Heart right ventricle (tissue), 16 donors: ENCODE data around the gene TMTC2. TPM values are rescaled to one million over a fixed set of nuclear protein-coding genes. Genes with fewer than 3 reads are reported as not detected.

Experiments
- ATAC-seq, 8 donors: fragments of 200-7000 bp; cut with Tn5 transposase; one replicate each; pipeline ENCODE4 v1.9.1; 2020; ENCODE audit warnings: mild to moderate bottlenecking in 8 of 8, moderate library complexity in 8 of 8, moderate number of reproducible peaks in 1 of 8
- DNase-seq, 2 donors: peaks; one replicate each; pipeline ENCODE4 v3.0.0-alpha.2; 2020
- H3K27ac ChIP-seq, 10 donors: fragments of 200-600 bp; sonication (generic) in 2 of 10; one replicate each; pipeline versions ENCODE4 v1.5.0 to v1.8.0; 2020 to 2022; ENCODE audit warnings: mild to moderate bottlenecking in 3 of 10
- H3K27me3 ChIP-seq, 7 donors: fragments of 200-600 bp; one replicate each; pipeline ENCODE4 v1.8.0; 2021 to 2022; ENCODE audit warnings: mild to moderate bottlenecking in 2 of 7
- H3K36me3 ChIP-seq, 9 donors: fragments of 200-600 bp; sonication (generic) in 1 of 9; one replicate each; pipeline versions ENCODE4 v1.5.0 to v1.8.0; 2020 to 2022; ENCODE audit warnings: mild to moderate bottlenecking in 2 of 9
- H3K4me1 ChIP-seq, 9 donors: fragments of 200-600 bp; sonication (generic) in 1 of 9; one replicate each; pipeline versions ENCODE4 v1.5.0 to v1.8.0; 2020 to 2022; ENCODE audit warnings: mild to moderate bottlenecking in 4 of 9
- H3K4me3 ChIP-seq, 10 donors: fragments of 200-600 bp; sonication (generic) in 2 of 10; one replicate each; pipeline versions ENCODE4 v1.5.0 to v1.8.0; 2020 to 2022; ENCODE audit warnings: mild to moderate bottlenecking in 7 of 10, moderate library complexity in 2 of 10
- H3K9me3 ChIP-seq, 11 donors: fragments of 200-600 bp in 10 of 11; sonication (generic) in 2 of 11; one replicate each; pipeline versions ENCODE4 v1.5.0 to v1.8.0; 2013 to 2022; ENCODE audit warnings: mild to moderate bottlenecking in 2 of 11, control low read depth in 1 of 11, moderate library complexity in 1 of 11
- CTCF ChIP-seq, 9 donors: fragments of 200-600 bp; sonication (generic) in 2 of 9; IDR thresholded peaks; one replicate each; pipeline versions ENCODE4 v1.5.0 to v1.8.0; 2021 to 2022; ENCODE audit warnings: antibody characterized with exemption in 9 of 9, mild to moderate bottlenecking in 5 of 9, moderate library complexity in 1 of 9
- WGBS, 2 donors: extraction: QIAGEN DNeasy Blood & Tissue Kit; methylation state at CpG; one replicate each; pipeline ENCODE4 v1.1.7; 2013; ENCODE audit warnings: inconsistent platforms in 1 of 2; 5-methylcytosine and 5-hydroxymethylcytosine counted together
- intact Hi-C, 10 donors: fragments of 100-400 bp; cut with DNase I; formaldehyde crosslinking; loops; one replicate each; pipeline versions ENCODE4 v1.11.1 to v1.14.2; 2022
- polyA plus RNA-seq, 2 donors: library from polyadenylated mRNA; stranded (reverse); fragments of 200-250 nt; gene quantifications; one replicate each; pipeline ENCODE4 v1.2.3, GENCODE V29; 2013
- total RNA-seq, 10 donors: library from RNA; stranded (reverse); fragmentation: NEBNext Ultra II Directional in 3 of 10; extraction: Animal tissue kit (Norgen Biotek cat#: 25700) in 3 of 10; gene quantifications; one replicate each; pipeline versions ENCODE4 v1.2.1 to v1.2.4, GENCODE V29; 2021 to 2023
- donor health status: Arrhythmogenic right ventricular cardiomyopathy.
- donor health status: ischemic (EF 13 %, LVEDD 7.1; RV severe dilation, severe dysfunction).
- donor health status: healthy with polysubstance abuse.
- donor health status: DM: no; HTN: yes; CAD: no.
- donor health status: DM: no; HTN: no; CAD: no.
- donor health status: ischemic (EF 25% LVEDD 6.9; RV normal size, moderate dysfunction).
- donor health status: ischemic (EF 25% LVEDD 5.7; RV mildly dilated, moderate dysfunction).
- donor health status: healthy.
- donor health status: DM: yes; HTN: yes; CAD: no.
- donor health status: Ischemic cardiomyopathy.
- donor health status: ischemic (EF 35%, LVEDD 5.7; RV mildly dilated, moderate dysfunction).
- donor health status: nonischemic (EF 11% LVEDD 7.7; RV severe dilation, severe dysfunction).
- donor health status: DM: yes; HTN: yes; CAD: no.
- donor health status: PGD.
- donor health status: ischemic (EF 29% LVEDD 5.4; RV normal size, mild dysfunction).
- donor health status: nonischemic (EF 23%, LVEDD 6.1; RV moderate dilation, normal function).

Gene TMTC2
- total and polyA plus RNA-seq, 12 donors: 1.6 to 4.4 (median 2.6) TPM

- no peak overlapping the region for H3K4me3 ChIP-seq
- H3K36me3 ChIP-seq: no peaks in the 10 kb centered on the region
- H3K4me1 ChIP-seq: no peaks in the 10 kb centered on the region
- H3K27me3 ChIP-seq: no peaks in the 10 kb centered on the region
- H3K9me3 ChIP-seq: peaks cover 0 to 5% (median 0%) of the 10 kb centered on the region in 11 donors
- intact Hi-C loops: no loop called here
- no peak overlapping the region for H3K27ac ChIP-seq
- no peak for ATAC-seq
- DNase-seq: no peak
- no peak for TF ChIP-seq CTCF (IDR thresholded peaks at IDR 0.05)
Measured at GRCh38 chr12:83153177-83153576, 466.5 kb downstream of the TMTC2 start.

GRCh38 chr12:83156815-83157214, 470.1 kb downstream of the TMTC2 start:
- intact Hi-C loops: no loop called here
- H3K4me1 ChIP-seq: no peaks in the 10 kb centered on the region
- H3K27ac ChIP-seq: no peak overlapping the region
- no peak for TF ChIP-seq CTCF (IDR thresholded peaks at IDR 0.05)
- no peak for ATAC-seq
- peaks cover 0 to 5% (median 0%) of the 10 kb centered on the region in 11 donors for H3K9me3 ChIP-seq
- no peaks in the 10 kb centered on the region for H3K36me3 ChIP-seq
- WGBS, 2 donors: 94 to 96% methylated on average over 5 of the region's 5 CpGs
- no peaks in the 10 kb centered on the region for H3K27me3 ChIP-seq
- no peak overlapping the region for H3K4me3 ChIP-seq
- no peak for DNase-seq

DNA sequence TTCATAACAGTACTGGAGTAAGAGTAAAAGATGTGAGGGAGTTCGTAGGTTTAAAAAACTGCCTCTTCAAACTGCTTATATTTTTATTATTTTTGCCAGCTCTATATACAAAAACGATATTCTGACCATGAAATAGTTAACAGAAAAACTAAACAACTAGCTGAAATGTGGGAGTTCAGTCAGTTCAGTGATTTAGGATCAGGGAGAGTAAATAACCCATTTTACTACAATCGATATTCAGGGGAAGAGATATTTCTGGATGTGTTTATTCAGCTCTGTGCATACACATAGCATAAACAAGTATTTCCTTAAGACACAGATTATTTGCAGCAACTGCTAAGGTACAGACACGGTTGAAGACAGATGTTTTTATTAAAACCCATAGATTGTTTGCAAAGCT, 470.9 kb downstream of the TMTC2 start:
- no peaks in the 10 kb centered on the region for H3K4me1 ChIP-seq
- H3K27me3 ChIP-seq: no peaks in the 10 kb centered on the region
- ATAC-seq (no peak), DNase-seq (no peak)
- TF ChIP-seq CTCF (IDR thresholded peaks at IDR 0.05): no peak
- intact Hi-C loops: no loop called here
- no peak overlapping the region for H3K27ac ChIP-seq
- peaks cover 0 to 5% (median 0%) of the 10 kb centered on the region in 11 donors for H3K9me3 ChIP-seq
- WGBS, 2 donors: 75 to 86% methylated on average over 4 of the region's 4 CpGs
- H3K36me3 ChIP-seq: no peaks in the 10 kb centered on the region
- no peak overlapping the region for H3K4me3 ChIP-seq

GRCh38 chr12:83158613-83159207, 472.0 kb downstream of the TMTC2 start:
- no peak for ATAC-seq
- H3K27ac ChIP-seq: no peak overlapping the region
- no peak for DNase-seq
- no peaks in the 10 kb centered on the region for H3K4me1 ChIP-seq
- no peak overlapping the region for H3K4me3 ChIP-seq
- TF ChIP-seq CTCF (IDR thresholded peaks at IDR 0.05): no peak
- peaks cover 0 to 5% (median 0%) of the 10 kb centered on the region in 11 donors for H3K9me3 ChIP-seq
- no peaks in the 10 kb centered on the region for H3K27me3 ChIP-seq
- 87 to 91% methylated on average over 5 of the region's 5 CpGs for WGBS, 2 donors
- intact Hi-C loops: no loop called here
- H3K36me3 ChIP-seq: no peaks in the 10 kb centered on the region
